HCT116 (cell line): Measurements from ENCODE around the gene PAQR4. TPM values are rescaled to one million over a fixed set of nuclear protein-coding genes. Genes with fewer than 3 reads are reported as not detected.

Experiments
- ATAC-seq: fragments of 200-7000 bp; cut with Tn5 transposase; 2 replicates; pipeline ENCODE4 v1.9.1; 2020; ENCODE audit warnings: mild to moderate bottlenecking, moderate library complexity
- BruUV-seq: library from RNA; stranded (reverse); fragments of 400-500 nt; replicated peaks from 2 replicates; lab custom pipeline; 2021; lab: Mats Ljungman, UMichigan
- CTCF ChIA-PET: fragments of 300-600 bp; sonication (Branson Sonifier 250); formaldehyde crosslinking; loops from one replicate; lab custom pipeline; 2021; ENCODE audit warnings: antibody characterized with exemption; lab: Charles Lee
- POLR2A ChIA-PET: fragments of 300-600, 350-600 bp; sonication (Branson Sonifier 250); formaldehyde crosslinking; loops from one replicate; lab custom pipeline; 2021; ENCODE audit warnings: antibody characterized with exemption; lab: Charles Lee
- RAD21 ChIA-PET, 2 experiments: fragments of 300-600 bp; sonication (Branson Sonifier 250); formaldehyde crosslinking; loops; one replicate each; lab custom pipeline; 2023; ENCODE audit warnings: low total read pairs in 2 of 2; ENCODE audit not compliant: uncharacterized antibody in 2 of 2, unreplicated experiment in 2 of 2, low non-redundant PET in 1 of 2; lab: Charles Lee
- DNase-seq: peaks from one replicate; pipeline ENCODE4 v3.0.0-alpha.2; 2010; ENCODE audit warnings: low read depth, low spot score
- H2AFZ ChIP-seq: fragments of 200-600 bp; shearing (Covaris generic), sonication (generic); 2 replicates; pipeline ENCODE4 v1.6.1; 2017; ENCODE audit warnings: low read depth, mixed run types, mixed read lengths, antibody characterized with exemption, low read length; ENCODE audit not compliant: poor library complexity, severe bottlenecking
- H3K27ac ChIP-seq: 2 replicates; pipeline ENCODE4 v1.5.1; 2012; ENCODE audit warnings: low read depth, low read length
- H3K27me3 ChIP-seq: fragments of 200-600 bp; sonication (generic); 2 replicates; pipeline ENCODE4 v1.6.1; 2016; ENCODE audit warnings: mixed run types, low read length, mixed read lengths; ENCODE audit not compliant: insufficient read depth
- H3K36me3 ChIP-seq, 2 experiments: fragments of 200-500 bp in 1 of 2; fragments of 200-600 bp in 1 of 2; sonication (Bioruptor generic) in 1 of 2; sonication (generic) in 1 of 2; 2 replicates each; pipeline versions ENCODE4 v1.5.1 to v1.6.1; 2014 to 2016; ENCODE audit warnings: low read length in 2 of 2, inconsistent platforms in 1 of 2, mixed read lengths in 1 of 2, mixed run types in 1 of 2; ENCODE audit not compliant: insufficient read depth in 2 of 2, control insufficient read depth in 1 of 2
- H3K4me1 ChIP-seq, 2 experiments: fragments of 200-600 bp in 1 of 2; sonication (generic) in 1 of 2; 2 replicates each; pipeline versions ENCODE4 v1.5.1 to v1.6.1; 2012 to 2017; ENCODE audit warnings: low read length in 2 of 2, inconsistent platforms in 1 of 2, mild to moderate bottlenecking in 1 of 2, mixed read lengths in 1 of 2, mixed run types in 1 of 2, moderate library complexity in 1 of 2; ENCODE audit not compliant: insufficient read depth in 2 of 2, control insufficient read depth in 1 of 2
- H3K4me2 ChIP-seq: fragments of 200-600 bp; sonication (generic); 2 replicates; pipeline ENCODE4 v1.6.1; 2017; ENCODE audit warnings: mixed run types, low read length, mixed read lengths
- H3K4me3 ChIP-seq, 2 experiments: fragments of 200-600 bp in 1 of 2; sonication (generic) in 1 of 2; replicated peaks in 1 of 2; 2 replicates each; pipeline ENCODE4 v1.5.1; 2011 to 2016; ENCODE audit warnings: low read length in 2 of 2, control low read depth in 1 of 2, low read depth in 1 of 2, mild to moderate bottlenecking in 1 of 2, mixed read lengths in 1 of 2, mixed run types in 1 of 2
- H3K79me2 ChIP-seq: fragments of 200-600 bp; sonication (generic); 2 replicates; pipeline ENCODE4 v1.6.1; 2017; ENCODE audit warnings: mild to moderate bottlenecking, mixed run types, low read length, moderate library complexity, mixed read lengths; ENCODE audit not compliant: insufficient read depth
- H3K9ac ChIP-seq: fragments of 200-600 bp; sonication (generic); 2 replicates; pipeline ENCODE4 v1.6.1; 2016; ENCODE audit warnings: low read length, mixed read lengths
- H3K9me2 ChIP-seq: fragments of 200-600 bp; sonication (generic), shearing (Covaris generic); 2 replicates; pipeline ENCODE4 v1.6.1; 2017; ENCODE audit warnings: mixed run types, mild to moderate bottlenecking, moderate library complexity; ENCODE audit not compliant: insufficient read depth
- H3K9me3 ChIP-seq, 2 experiments: fragments of 200-500 bp in 1 of 2; fragments of 200-600 bp in 1 of 2; sonication (Bioruptor generic) in 1 of 2; sonication (generic) in 1 of 2; 2 replicates each; pipeline ENCODE4 v1.6.1; 2014 to 2017; ENCODE audit warnings: low read length in 2 of 2, mixed read lengths in 2 of 2, inconsistent platforms in 1 of 2, low read depth in 1 of 2, mild to moderate bottlenecking in 1 of 2, mixed run types in 1 of 2, moderate library complexity in 1 of 2; ENCODE audit not compliant: control insufficient read depth in 1 of 2, insufficient read depth in 1 of 2
- H4K20me1 ChIP-seq: fragments of 200-600 bp; sonication (generic), shearing (Covaris generic); 2 replicates; pipeline ENCODE4 v1.6.1; 2017; ENCODE audit warnings: mixed run types, mild to moderate bottlenecking, moderate library complexity; ENCODE audit not compliant: insufficient read depth
- ATF3 ChIP-seq: IDR thresholded peaks from 2 replicates; pipeline ENCODE4 v1.6.1; 2012
- CBX3 ChIP-seq: IDR thresholded peaks from 2 replicates; pipeline ENCODE4 v1.6.1; 2012; ENCODE audit warnings: low read depth
- CEBPB ChIP-seq: IDR thresholded peaks from 2 replicates; pipeline ENCODE4 v1.6.1; 2012; ENCODE audit warnings: low read depth
- CTCF ChIP-seq, 3 experiments: fragments of 200-600 bp in 1 of 3; sonication (generic) in 1 of 3; IDR thresholded peaks in 2 of 3; conservative IDR thresholded peaks in 1 of 3; 2 replicates each; pipeline ENCODE4 v1.5.1; 2012 to 2017; ENCODE audit warnings: low read depth in 2 of 3, low read length in 2 of 3, antibody characterized with exemption in 1 of 3, borderline replicate concordance in 1 of 3, control low read depth in 1 of 3, mild to moderate bottlenecking in 1 of 3, mixed read lengths in 1 of 3, mixed run types in 1 of 3, moderate library complexity in 1 of 3; ENCODE audit not compliant: insufficient read depth in 1 of 3
- EGR1 ChIP-seq: IDR thresholded peaks from 2 replicates; pipeline ENCODE4 v1.6.1; 2012; ENCODE audit warnings: low read depth
- ELF1 ChIP-seq: IDR thresholded peaks from 2 replicates; pipeline ENCODE4 v1.6.1; 2012; ENCODE audit warnings: low read depth, borderline replicate concordance
- EZH2phosphoT487 ChIP-seq: fragments of 200-600 bp; IDR thresholded peaks from 2 replicates; pipeline ENCODE4 v1.6.1; 2018; ENCODE audit warnings: antibody characterized with exemption, borderline replicate concordance
- FOSL1 ChIP-seq: IDR thresholded peaks from 2 replicates; pipeline ENCODE4 v1.6.1; 2012; ENCODE audit warnings: low read depth
- MAX ChIP-seq: IDR thresholded peaks from 2 replicates; pipeline ENCODE4 v1.6.1; 2012
- POLR2AphosphoS5 ChIP-seq: IDR thresholded peaks from 2 replicates; pipeline ENCODE4 v1.6.1; 2011; ENCODE audit warnings: mild to moderate bottlenecking, low read depth, low read length, moderate library complexity
- RAD21 ChIP-seq: IDR thresholded peaks from 2 replicates; pipeline ENCODE4 v1.6.1; 2012; ENCODE audit warnings: low read depth, mild to moderate bottlenecking
- REST ChIP-seq: IDR thresholded peaks from 2 replicates; pipeline ENCODE4 v1.6.1; 2012; ENCODE audit warnings: low read depth
- SIN3A ChIP-seq: IDR thresholded peaks from 2 replicates; pipeline ENCODE4 v1.6.1; 2012; ENCODE audit warnings: low read depth
- SP1 ChIP-seq: IDR thresholded peaks from 2 replicates; pipeline ENCODE4 v1.6.1; 2012; ENCODE audit warnings: low read depth
- SRF ChIP-seq: IDR thresholded peaks from 2 replicates; pipeline ENCODE4 v1.6.1; 2012; ENCODE audit warnings: low read depth
- TCF7L2 ChIP-seq: IDR thresholded peaks from 2 replicates; pipeline ENCODE4 v1.7.0; 2011; ENCODE audit warnings: borderline replicate concordance, inconsistent platforms; ENCODE audit not compliant: insufficient read depth, insufficient read length; ENCODE audit errors: extremely low read depth
- ZBTB33 ChIP-seq: IDR thresholded peaks from 2 replicates; pipeline ENCODE4 v1.6.1; 2011; ENCODE audit warnings: mild to moderate bottlenecking, low read length, moderate library complexity; ENCODE audit not compliant: insufficient replicate concordance; ENCODE audit errors: extremely low read depth
- ZNF274 ChIP-seq: fragments of 200-500 bp; sonication (Bioruptor generic); IDR thresholded peaks from 2 replicates; pipeline ENCODE4 v1.6.1; 2014; ENCODE audit warnings: mild to moderate bottlenecking, low read depth, low read length, inconsistent platforms
- intact Hi-C: fragments of 100-400 bp; cut with micrococcal nuclease; formaldehyde crosslinking; loops from 2 replicates; pipeline ENCODE4 v1.10.0; 2022
- total RNA-seq: library from RNA; stranded (reverse); gene quantifications from one replicate; pipeline ENCODE4 v1.2.1, GENCODE V29; 2021; ENCODE audit not compliant: unreplicated experiment

The PAQR4 gene
- total RNA-seq, 1 experiment from 2014 or later: 45.6 TPM

- BruUV-seq: no TSS peak
- ChIA-PET POLR2A (no interaction called here), CTCF (no interaction called here), RAD21 (no interaction called here)
- Histone ChIP-seq H3K4me3 (no peak overlapping the region), H3K36me3 (peaks cover 0 to 12% of the 10 kb centered on the region in 2 experiments; a peak in 3 of 4 replicates), H3K4me2 (no peak overlapping the region), H3K4me1 (no peaks in the 10 kb centered on the region), H4K20me1 (no peaks in the 10 kb centered on the region), H3K9me3 (no peaks in the 10 kb centered on the region), H2AFZ (no peak overlapping the region), H3K9ac (no peak overlapping the region), H3K9me2 (no peaks in the 10 kb centered on the region), H3K27ac (no peak overlapping the region), H3K27me3 (no peaks in the 10 kb centered on the region), H3K79me2 (no peaks in the 10 kb centered on the region)
- intact Hi-C loops: no loop called here
- DNase-seq (no peak), ATAC-seq (no peak)
- TF ChIP-seq TCF7L2: no peak
- no peak for TF ChIP-seq FOSL1
- no peak for TF ChIP-seq REST
- TF ChIP-seq EGR1: no peak
- no peak for TF ChIP-seq MAX
- TF ChIP-seq EZH2phosphoT487: no peak
- no peak for TF ChIP-seq ZNF274
- no peak for TF ChIP-seq SIN3A
- no peak for TF ChIP-seq ELF1
- TF ChIP-seq RAD21: no peak
- TF ChIP-seq CTCF (IDR thresholded peaks at IDR 0.05 in 2 of 3, conservative IDR thresholded peaks at IDR 0.05 in 1 of 3; ENCODE audit: borderline replicate concordance in 1 of 3, insufficient read depth in 1 of 3, low read depth in 2 of 3, low read length in 2 of 3): no peak
- no peak for TF ChIP-seq CBX3
- TF ChIP-seq CEBPB: no peak
- no peak for TF ChIP-seq SRF
- TF ChIP-seq SP1: no peak
- TF ChIP-seq ZBTB33: no peak
- TF ChIP-seq ATF3: no peak
- TF ChIP-seq POLR2AphosphoS5: no peak
Measured at GRCh38 chr16:2946649-2947048, 22.5 kb upstream of the PAQR4 start.
